Ishikawa (cell line): ENCODE data around the gene GALNT10.

Experiments used
- CEBPB ChIP-seq: IDR thresholded peaks from 2 replicates; pipeline ENCODE4 v1.6.1; 2012
- CREB1 ChIP-seq: IDR thresholded peaks from 2 replicates; pipeline ENCODE4 v1.6.1; 2012; ENCODE audit warnings: low read depth
- EGR1 ChIP-seq: IDR thresholded peaks from 2 replicates; pipeline ENCODE4 v1.6.1; 2012
- EP300 ChIP-seq: IDR thresholded peaks from 2 replicates; pipeline ENCODE4 v1.6.1; 2012; ENCODE audit warnings: borderline replicate concordance
- FOXM1 ChIP-seq: IDR thresholded peaks from 2 replicates; pipeline ENCODE4 v1.6.1; 2012; ENCODE audit warnings: low read depth, borderline replicate concordance
- MAX ChIP-seq: IDR thresholded peaks from 2 replicates; pipeline ENCODE4 v1.6.1; 2012
- NFIC ChIP-seq: IDR thresholded peaks from 2 replicates; pipeline ENCODE4 v1.6.1; 2012
- RAD21 ChIP-seq: IDR thresholded peaks from 2 replicates; pipeline ENCODE4 v1.6.1; 2012; ENCODE audit warnings: low read depth
- REST ChIP-seq: IDR thresholded peaks from 2 replicates; pipeline ENCODE4 v1.6.1; 2012; ENCODE audit warnings: low read depth, mild to moderate bottlenecking
- TAF1 ChIP-seq: IDR thresholded peaks from 2 replicates; pipeline ENCODE4 v1.6.1; 2012; ENCODE audit warnings: low read depth, mild to moderate bottlenecking
- TCF12 ChIP-seq: IDR thresholded peaks from 2 replicates; pipeline ENCODE4 v1.6.1; 2012; ENCODE audit warnings: low read depth
- TEAD4 ChIP-seq: IDR thresholded peaks from 2 replicates; pipeline ENCODE4 v1.6.1; 2012
- USF1 ChIP-seq: IDR thresholded peaks from 2 replicates; pipeline ENCODE4 v1.6.1; 2012
- YY1 ChIP-seq: IDR thresholded peaks from 2 replicates; pipeline ENCODE4 v1.6.1; 2012; ENCODE audit warnings: low read depth
- ZBTB7A ChIP-seq: IDR thresholded peaks from 2 replicates; pipeline ENCODE4 v1.6.1; 2012; ENCODE audit warnings: low read depth

GALNT10 gene

GRCh38 chr5:154197801-154198491 lies 7.4 kb downstream of the GALNT10 start:
- no peak for TF ChIP-seq TEAD4
- TF ChIP-seq EGR1 = no peak
- no peak for TF ChIP-seq CEBPB
- no peak for TF ChIP-seq FOXM1
- no peak for TF ChIP-seq TCF12
- TF ChIP-seq REST = no peak
- no peak for TF ChIP-seq USF1
- no peak for TF ChIP-seq ZBTB7A
- TF ChIP-seq MAX = no peak
- TF ChIP-seq RAD21 = no peak
- TF ChIP-seq YY1 = no peak
- TF ChIP-seq EP300 = no peak
- no peak for TF ChIP-seq TAF1
- TF ChIP-seq CREB1 = no peak
- TF ChIP-seq NFIC = no peak

GRCh38 chr5:154198611-154199230 lies 8.2 kb downstream of the GALNT10 start:
- TF ChIP-seq MAX (no peak), NFIC (no peak), EGR1 (no peak), YY1 (no peak), REST (no peak), USF1 (no peak), FOXM1 (no peak), EP300 (no peak), RAD21 (no peak), TCF12 (no peak), TAF1 (no peak), CREB1 (no peak), TEAD4 (no peak), CEBPB (no peak), ZBTB7A (no peak)

GRCh38 chr5:154199263-154199662 lies 8.7 kb downstream of the GALNT10 start:
- TF ChIP-seq EP300 (no peak), REST (no peak), EGR1 (no peak), TAF1 (no peak), MAX (no peak), FOXM1 (no peak), ZBTB7A (no peak), TEAD4 (no peak), CREB1 (no peak), TCF12 (no peak), NFIC (no peak)

GRCh38 chr5:154199671-154200220 lies 9.2 kb downstream of the GALNT10 start:
- TF ChIP-seq YY1 = no peak
- TF ChIP-seq MAX = no peak
- TF ChIP-seq TCF12 = no peak
- no peak for TF ChIP-seq TEAD4
- no peak for TF ChIP-seq EGR1
- TF ChIP-seq FOXM1 = no peak
